Progenitor cell of endocrine pancreas (in vitro differentiated cells): ENCODE measurements around the gene PCBP3. TPM values are rescaled to one million over a fixed set of nuclear protein-coding genes. Genes with fewer than 3 reads are reported as not detected.

ENCODE experiments used
- DNase-seq: peaks from one replicate; pipeline ENCODE4 v3.0.0; 2021; ENCODE audit warnings: low spot score; ENCODE audit not compliant: unreplicated experiment
- H3K27ac Mint-ChIP-seq: 2 replicates; pipeline ENCODE4 v1.8.0; 2021; ENCODE audit warnings: mild to moderate bottlenecking, moderate library complexity, mixed read lengths
- H3K27me3 Mint-ChIP-seq: 2 replicates; pipeline ENCODE4 v1.8.0; 2021; ENCODE audit warnings: mixed read lengths
- H3K36me3 Mint-ChIP-seq: 2 replicates; pipeline ENCODE4 v1.8.0; 2022; ENCODE audit warnings: mixed read lengths; ENCODE audit not compliant: insufficient read depth
- H3K4me1 Mint-ChIP-seq: 2 replicates; pipeline ENCODE4 v1.8.0; 2021; ENCODE audit warnings: low read depth, mixed read lengths
- H3K4me3 Mint-ChIP-seq: 2 replicates; pipeline ENCODE4 v1.8.0; 2021; ENCODE audit warnings: low read depth, mild to moderate bottlenecking, moderate library complexity, mixed read lengths
- H3K9me3 Mint-ChIP-seq: 2 replicates; pipeline ENCODE4 v1.8.0; 2021; ENCODE audit warnings: low read depth, mixed read lengths
- CTCF ChIP-seq: fragments of 200-600 bp; sonication (generic); IDR thresholded peaks from one replicate; pipeline ENCODE4 v1.5.0; 2021; ENCODE audit warnings: antibody characterized with exemption, mild to moderate bottlenecking; ENCODE audit not compliant: unreplicated experiment
- total RNA-seq: library from RNA; stranded (reverse); gene quantifications from 2 replicates; pipeline ENCODE4 v1.2.1, GENCODE V29; 2021

PCBP3 gene
- total RNA-seq, 1 donor from 2014 or later: 3.7 TPM

GRCh38 chr21:45868086-45868485 lies 224.6 kb downstream of the PCBP3 start:
- Mint-ChIP-seq H3K36me3 (no peaks in the 10 kb centered on the region), H3K9me3 (no peaks in the 10 kb centered on the region), H3K27ac (no peak overlapping the region), H3K27me3 (peaks cover 12% of the 10 kb centered on the region), H3K4me3 (no peak overlapping the region), H3K4me1 (no peaks in the 10 kb centered on the region)
- TF ChIP-seq CTCF: no peak
- no peak for DNase-seq

GRCh38 chr21:45868488-45868887 lies 225.0 kb downstream of the PCBP3 start:
- Mint-ChIP-seq H3K4me3 (no peak overlapping the region), H3K4me1 (no peaks in the 10 kb centered on the region), H3K36me3 (no peaks in the 10 kb centered on the region), H3K27me3 (peaks cover 13% of the 10 kb centered on the region), H3K9me3 (no peaks in the 10 kb centered on the region), H3K27ac (no peak overlapping the region)
- TF ChIP-seq CTCF: no peak
- DNase-seq: no peak

- TF ChIP-seq CTCF: no peak
- no peak overlapping the region for H3K4me3 Mint-ChIP-seq
- H3K9me3 Mint-ChIP-seq: no peaks in the 10 kb centered on the region
- no peak overlapping the region for H3K27ac Mint-ChIP-seq
- no peaks in the 10 kb centered on the region for H3K36me3 Mint-ChIP-seq
- H3K4me1 Mint-ChIP-seq: no peaks in the 10 kb centered on the region
- no peak for DNase-seq
- peaks cover 10% of the 10 kb centered on the region for H3K27me3 Mint-ChIP-seq
Observed at GRCh38 chr21:45869121-45870007, 225.8 kb downstream of the PCBP3 start.

- DNase-seq: no peak
- H3K4me1 Mint-ChIP-seq: no peaks in the 10 kb centered on the region
- no peak for TF ChIP-seq CTCF
Observed at GRCh38 chr21:45870421-45870820, 226.9 kb downstream of the PCBP3 start.

DNA sequence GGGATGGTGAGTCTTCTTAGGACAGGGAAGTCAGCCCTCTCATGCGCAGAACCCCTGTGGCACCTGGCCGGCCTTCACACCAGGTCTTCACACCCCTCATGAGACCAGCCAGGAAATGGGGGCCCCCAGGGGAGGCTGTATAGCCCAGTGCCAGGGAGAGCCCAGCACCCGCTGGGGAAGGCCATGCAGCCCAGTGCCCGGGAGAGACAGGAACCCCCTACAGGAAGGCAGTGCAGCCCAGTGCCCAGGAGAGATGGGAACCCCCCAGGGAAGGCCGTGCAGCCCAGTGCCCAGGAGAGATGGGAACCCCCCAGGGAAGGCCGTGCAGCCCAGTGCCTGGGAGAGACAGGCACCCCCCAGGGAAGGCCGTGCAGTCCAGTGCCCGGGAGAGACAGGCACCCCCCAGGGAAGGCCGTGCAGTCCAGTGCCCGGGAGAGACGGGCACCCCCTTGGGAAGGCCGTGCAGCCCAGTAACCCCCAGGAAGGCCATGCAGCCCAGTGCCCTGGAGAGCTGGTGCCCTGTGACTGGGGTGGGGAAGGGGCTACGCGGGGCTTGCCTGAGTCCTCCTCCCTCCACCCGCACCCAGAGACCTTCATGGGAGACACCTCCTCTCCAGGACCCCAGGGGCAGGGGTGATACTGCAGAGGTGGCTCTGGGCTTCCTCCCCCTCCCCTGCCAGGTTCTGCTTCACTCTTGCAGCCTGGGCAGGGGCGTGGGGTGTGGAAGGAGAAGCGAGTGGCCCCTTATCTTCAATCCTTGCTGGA lies 227.5 kb downstream of the PCBP3 start:
- Mint-ChIP-seq H3K36me3 (no peaks in the 10 kb centered on the region), H3K27ac (no peak overlapping the region), H3K9me3 (no peaks in the 10 kb centered on the region), H3K4me1 (no peaks in the 10 kb centered on the region), H3K27me3 (peaks cover 10% of the 10 kb centered on the region), H3K4me3 (no peak overlapping the region)
- TF ChIP-seq CTCF: no peak
- DNase-seq: no peak

More at GRCh38 chr21:45870421-45870820, 226.9 kb downstream of the PCBP3 start:
- no peak overlapping the region for H3K4me3 Mint-ChIP-seq
- H3K9me3 Mint-ChIP-seq: no peaks in the 10 kb centered on the region
- H3K27ac Mint-ChIP-seq: no peak overlapping the region
- no peaks in the 10 kb centered on the region for H3K36me3 Mint-ChIP-seq
- H3K27me3 Mint-ChIP-seq: peaks cover 10% of the 10 kb centered on the region
